IMR-90 (cell line): Measurements from ENCODE around the gene HAUS3. TPM values are rescaled to one million over a fixed set of nuclear protein-coding genes. Genes with fewer than 3 reads are reported as not detected.
A peak's percentile ranks its signal among the peaks of the same experiment; 100 is the strongest.

Experiments
- ATAC-seq: fragments of 200-7000 bp; cut with Tn5 transposase; 2 replicates; pipeline ENCODE4 v1.9.1; 2020; ENCODE audit warnings: low read depth, mild to moderate bottlenecking, moderate library complexity
- BruUV-seq: library from RNA; stranded (reverse); fragments of 400-500 nt; replicated peaks from 2 replicates; lab custom pipeline; 2021; lab: Mats Ljungman, UMichigan
- CTCF ChIA-PET: fragments of 300-600 bp; formaldehyde crosslinking; extraction: SDS; loops from one replicate; lab custom pipeline; 2021; ENCODE audit warnings: antibody characterized with exemption; lab: Yijun Ruan, JAX
- POLR2A ChIA-PET: fragments of 300-600 bp; sonication (Branson Sonifier 250); formaldehyde crosslinking; loops from one replicate; lab custom pipeline; 2022; ENCODE audit warnings: antibody characterized with exemption; ENCODE audit not compliant: unreplicated experiment; lab: Charles Lee
- DNase-seq: peaks from one replicate; pipeline ENCODE4 v3.0.0; 2013
- H2AFZ ChIP-seq: replicated peaks from 2 replicates; pipeline ENCODE3; 2013; ENCODE audit warnings: low read length, mild to moderate bottlenecking; ENCODE audit not compliant: poor library complexity
- H2AK5ac ChIP-seq: 2 replicates; pipeline ENCODE4 v1.6.1; 2013; ENCODE audit warnings: low read depth, low read length, inconsistent platforms
- H2AK9ac ChIP-seq: replicated peaks from 2 replicates; pipeline ENCODE3; 2013; ENCODE audit warnings: mild to moderate bottlenecking, low read depth, low read length, moderate library complexity; ENCODE audit not compliant: poor library complexity
- H2BK120ac ChIP-seq: 2 replicates; pipeline ENCODE4 v1.6.1; 2013; ENCODE audit warnings: low read depth, low read length, inconsistent platforms
- H2BK15ac ChIP-seq: 3 replicates; pipeline ENCODE4 v1.6.1; 2013; ENCODE audit warnings: low read depth, low read length, inconsistent platforms
- H2BK20ac ChIP-seq: 2 replicates; pipeline ENCODE4 v1.6.1; 2013; ENCODE audit warnings: low read depth, mild to moderate bottlenecking, inconsistent platforms, low read length, moderate library complexity
- H2BK5ac ChIP-seq: 2 replicates; pipeline ENCODE4 v1.6.1; 2013; ENCODE audit warnings: mild to moderate bottlenecking, low read depth, low read length, inconsistent platforms; ENCODE audit not compliant: poor library complexity, severe bottlenecking
- H3K14ac ChIP-seq: replicated peaks from 2 replicates; pipeline ENCODE4 v1.6.1; 2013; ENCODE audit warnings: low read depth, low read length, inconsistent platforms
- H3K18ac ChIP-seq: 2 replicates; pipeline ENCODE4 v1.6.1; 2013; ENCODE audit warnings: low read depth, low read length, control low read depth
- H3K23ac ChIP-seq: 2 replicates; pipeline ENCODE4 v1.6.1; 2013; ENCODE audit warnings: low read depth, low read length, inconsistent platforms
- H3K27ac ChIP-seq: 2 replicates; pipeline ENCODE4 v1.5.1; 2013; ENCODE audit warnings: mild to moderate bottlenecking, control low read depth, low read length; ENCODE audit not compliant: insufficient read depth
- H3K27me3 ChIP-seq: 2 replicates; pipeline ENCODE4 v1.6.1; 2013; ENCODE audit warnings: low read length; ENCODE audit not compliant: control insufficient read depth, insufficient read depth
- H3K36me3 ChIP-seq: 2 replicates; pipeline ENCODE4 v1.6.1; 2013; ENCODE audit warnings: low read length, mixed read lengths; ENCODE audit not compliant: control insufficient read depth, insufficient read depth
- H3K4ac ChIP-seq: 2 replicates; pipeline ENCODE4 v1.6.1; 2013; ENCODE audit warnings: low read depth, low read length, inconsistent platforms
- H3K4me1 ChIP-seq: 2 replicates; pipeline ENCODE4 v1.6.1; 2013; ENCODE audit warnings: low read length, mixed read lengths; ENCODE audit not compliant: control insufficient read depth, insufficient read depth
- H3K4me2 ChIP-seq: 2 replicates; pipeline ENCODE4 v1.6.1; 2013; ENCODE audit warnings: low read depth, mild to moderate bottlenecking, control low read depth, low read length, moderate library complexity
- H3K4me3 ChIP-seq: 2 replicates; pipeline ENCODE4 v1.5.1; 2013; ENCODE audit warnings: low read depth, mild to moderate bottlenecking, control low read depth, low read length, moderate library complexity; ENCODE audit not compliant: insufficient read depth
- H3K56ac ChIP-seq: 2 replicates; pipeline ENCODE4 v1.6.1; 2013; ENCODE audit warnings: low read length, inconsistent platforms; ENCODE audit not compliant: insufficient read depth; ENCODE audit errors: extremely low read depth
- H3K79me1 ChIP-seq, 2 experiments: 2 replicates each; pipeline ENCODE4 v1.6.1; 2013; ENCODE audit warnings: low read length in 2 of 2, inconsistent platforms in 1 of 2, low read depth in 1 of 2
- H3K9ac ChIP-seq: 2 replicates; pipeline ENCODE4 v1.6.1; 2013; ENCODE audit warnings: low read depth, low read length, control low read depth
- H3K9me1 ChIP-seq: 2 replicates; pipeline ENCODE4 v1.6.1; 2013; ENCODE audit warnings: low read length, inconsistent platforms; ENCODE audit not compliant: insufficient read depth
- H3K9me3 ChIP-seq: 2 replicates; pipeline ENCODE4 v1.6.1; 2013; ENCODE audit warnings: low read length; ENCODE audit not compliant: control insufficient read depth, insufficient read depth
- H4K20me1 ChIP-seq: 2 replicates; pipeline ENCODE4 v1.6.1; 2013; ENCODE audit warnings: low read length, inconsistent platforms; ENCODE audit not compliant: insufficient read depth
- H4K5ac ChIP-seq: 2 replicates; pipeline ENCODE4 v1.6.1; 2013; ENCODE audit warnings: mild to moderate bottlenecking, low read depth, low read length, control low read depth
- H4K8ac ChIP-seq, 2 experiments: 2 replicates each; pipeline ENCODE4 v1.6.1; 2013; ENCODE audit warnings: low read depth in 2 of 2, low read length in 2 of 2, control low read depth in 1 of 2, inconsistent platforms in 1 of 2
- H4K91ac ChIP-seq: 2 replicates; pipeline ENCODE4 v1.6.1; 2013; ENCODE audit warnings: low read depth, low read length, inconsistent platforms; ENCODE audit not compliant: insufficient read depth
- CEBPB ChIP-seq: IDR thresholded peaks from 2 replicates; pipeline ENCODE4 v1.6.1; 2012; ENCODE audit warnings: low read depth, low read length, improper control_type of control experiment
- FOS ChIP-seq: fragments of 150-350 bp; IDR thresholded peaks from 2 replicates; pipeline ENCODE4 v1.6.1; 2016; ENCODE audit warnings: low read depth, low read length
- NFE2L2 ChIP-seq: fragments of 150-350 bp; IDR thresholded peaks from 2 replicates; pipeline ENCODE4 v1.6.1; 2016; ENCODE audit warnings: low read depth, mild to moderate bottlenecking, low read length
- POLR2A ChIP-seq: IDR thresholded peaks from 2 replicates; pipeline ENCODE4 v1.6.1; 2012; ENCODE audit warnings: mild to moderate bottlenecking, low read depth, low read length
- RAD21 ChIP-seq: IDR thresholded peaks from 2 replicates; pipeline ENCODE4 v1.6.1; 2012; ENCODE audit warnings: low read length, improper control_type of control experiment
- RCOR1 ChIP-seq: IDR thresholded peaks from 2 replicates; pipeline ENCODE4 v1.6.1; 2012; ENCODE audit warnings: mild to moderate bottlenecking, low read length, improper control_type of control experiment; ENCODE audit not compliant: insufficient replicate concordance
- SMC3 ChIP-seq: fragments of 150-350 bp; IDR thresholded peaks from 2 replicates; pipeline ENCODE4 v1.6.1; 2016; ENCODE audit warnings: low read depth, mild to moderate bottlenecking, antibody characterized with exemption, low read length, moderate library complexity
- WGBS, 2 experiments: methylation state at CpG; one replicate each; pipeline versions ENCODE4 v1.1.5 to v1.1.7; 2013; ENCODE audit warnings: missing lambda C conversion rate in 2 of 2; ENCODE audit not compliant: insufficient read length in 1 of 2; ENCODE audit errors: extremely low coverage in 2 of 2; 5-methylcytosine and 5-hydroxymethylcytosine counted together
- dilution Hi-C: fragments of 300-500 bp; cut with HindIII; formaldehyde crosslinking; loops from one replicate; pipeline ENCODE4 v1.14.3; 2018; ENCODE audit warnings: low sequenced_read_pairs; ENCODE audit not compliant: unreplicated experiment
- in situ Hi-C: fragments of 300-500 bp; cut with MboI; formaldehyde crosslinking; loops from 3 replicates; pipeline ENCODE4 v1.14.3; 2019; ENCODE audit warnings: low sequenced_read_pairs, inconsistent platforms, mixed read lengths
- intact Hi-C: fragments of 100-400 bp; cut with micrococcal nuclease; formaldehyde crosslinking; loops from 2 replicates; pipeline ENCODE4 v1.10.0; 2022
- polyA plus RNA-seq, 3 experiments: library from polyadenylated mRNA; depleted of rRNA; stranded (reverse); fragments of >200 nt; gene quantifications; 2 replicates each; pipeline ENCODE4 v1.2.3, GENCODE V29; 2012; ENCODE audit warnings: low replicate concordance in 1 of 3
- total RNA-seq: library from RNA; depleted of rRNA; stranded (reverse); fragments of >200 nt; gene quantifications from 2 replicates; pipeline ENCODE4 v1.2.3, GENCODE V29; 2012
- TF ChIP-seq, protein P1 (sequence below): conservative IDR thresholded peaks from 2 replicates; pipeline ENCODE4 v1.5.1; 2012; ENCODE audit warnings: mild to moderate bottlenecking, low read depth, low read length, improper control_type of control experiment

HAUS3 gene
- total and polyA plus RNA-seq, 2 of the 4 experiments (the other 2 are of a cell fraction): 4.3 to 4.8 TPM

GRCh38 chr4:2247128-2248043 is 5.5 kb upstream of the HAUS3 start:
- in situ Hi-C loops: no loop called here
- no peak overlapping the region for H2BK5ac ChIP-seq
- WGBS, 2 experiments: 87% methylated on average over 11 of the region's 42 CpGs; no CpG with 5 or more reads in 1 of the 2 experiments

More at GRCh38 chr4:2247128-2248043, 5.5 kb upstream of the HAUS3 start:
- H4K91ac ChIP-seq: no peak overlapping the region
- no peak overlapping the region for H3K14ac ChIP-seq
- H3K9ac ChIP-seq: no peak overlapping the region
- H3K4me1 ChIP-seq: peaks cover 3% of the 10 kb centered on the region; the same call in 1 of the 2 replicates
- H4K20me1 ChIP-seq: peaks cover 10% of the 10 kb centered on the region
- intact Hi-C loops (no loop called here), dilution Hi-C loops (no loop called here)
- TF ChIP-seq RAD21 (no peak), RCOR1 (no peak), SMC3 (no peak), FOS (no peak), CEBPB (no peak), NFE2L2 (no peak), POLR2A (no peak)
- TF ChIP-seq, protein P1, sequence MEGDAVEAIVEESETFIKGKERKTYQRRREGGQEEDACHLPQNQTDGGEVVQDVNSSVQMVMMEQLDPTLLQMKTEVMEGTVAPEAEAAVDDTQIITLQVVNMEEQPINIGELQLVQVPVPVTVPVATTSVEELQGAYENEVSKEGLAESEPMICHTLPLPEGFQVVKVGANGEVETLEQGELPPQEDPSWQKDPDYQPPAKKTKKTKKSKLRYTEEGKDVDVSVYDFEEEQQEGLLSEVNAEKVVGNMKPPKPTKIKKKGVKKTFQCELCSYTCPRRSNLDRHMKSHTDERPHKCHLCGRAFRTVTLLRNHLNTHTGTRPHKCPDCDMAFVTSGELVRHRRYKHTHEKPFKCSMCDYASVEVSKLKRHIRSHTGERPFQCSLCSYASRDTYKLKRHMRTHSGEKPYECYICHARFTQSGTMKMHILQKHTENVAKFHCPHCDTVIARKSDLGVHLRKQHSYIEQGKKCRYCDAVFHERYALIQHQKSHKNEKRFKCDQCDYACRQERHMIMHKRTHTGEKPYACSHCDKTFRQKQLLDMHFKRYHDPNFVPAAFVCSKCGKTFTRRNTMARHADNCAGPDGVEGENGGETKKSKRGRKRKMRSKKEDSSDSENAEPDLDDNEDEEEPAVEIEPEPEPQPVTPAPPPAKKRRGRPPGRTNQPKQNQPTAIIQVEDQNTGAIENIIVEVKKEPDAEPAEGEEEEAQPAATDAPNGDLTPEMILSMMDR: no peak
- DNase-seq (no peak), ATAC-seq (no peak)
- no peak overlapping the region for H3K4ac ChIP-seq
- H3K9me3 ChIP-seq: no peaks in the 10 kb centered on the region
- H3K79me1 ChIP-seq: 0 out of 4 replicates have a peak, but pooled peaks cover 0 to 2% of the 10 kb centered on the region in 2 experiments
- no peak overlapping the region for H2BK20ac ChIP-seq
- H2AK9ac ChIP-seq: peak overlapping the region; percentile 37
- BruUV-seq: no TSS peak
- CTCF ChIA-PET: no interaction called here
- no peak overlapping the region for H3K56ac ChIP-seq
- H3K9me1 ChIP-seq: 0 out of 2 replicates have a peak, but pooled peaks cover 3% of the 10 kb centered on the region
- H2AK5ac ChIP-seq: no peak overlapping the region
- H3K18ac ChIP-seq: no peak overlapping the region
- H2BK120ac ChIP-seq: no peak overlapping the region
- no peak overlapping the region for H2AFZ ChIP-seq
- H3K36me3 ChIP-seq: peaks cover 39% of the 10 kb centered on the region; the same call in 1 of the 2 replicates
- H4K5ac ChIP-seq: no peak overlapping the region
- H3K27ac ChIP-seq: no peak overlapping the region
- no peak overlapping the region for H3K23ac ChIP-seq
- no peaks in the 10 kb centered on the region for H3K27me3 ChIP-seq
- H3K4me2 ChIP-seq: no peak overlapping the region
- no peak overlapping the region for H3K4me3 ChIP-seq
- POLR2A ChIA-PET: no interaction called here
- no peak overlapping the region for H4K8ac ChIP-seq
- no peak overlapping the region for H2BK15ac ChIP-seq
